Activated CD4-positive, CD25-positive, alpha-beta regulatory T cell treated with anti-CD3 and anti-CD28 coated beads, Interleukin-2, amount 50 U/mL, for 24 hours (primary cell): Measurements from ENCODE around the gene SLU7.
"Not testable (repeated sequence)": the region's sequence is repeated elsewhere in the genome, so short reads cannot be mapped to it uniquely, and the experiment has no call there.

Source experiments
- ATAC-seq, 2 donors: fragments of 150-1000 bp; cut with Tn5 transposase; one replicate each; pipeline ENCODE4 v1.10.0; 2021; ENCODE audit warnings: mild to moderate bottlenecking in 1 of 2, moderate library complexity in 1 of 2

SLU7 gene

GRCh38 chr5:160450164-160450932 lies 31.5 kb upstream of the SLU7 start:
- ATAC-seq: peak; percentile 41 to 67

DNA sequence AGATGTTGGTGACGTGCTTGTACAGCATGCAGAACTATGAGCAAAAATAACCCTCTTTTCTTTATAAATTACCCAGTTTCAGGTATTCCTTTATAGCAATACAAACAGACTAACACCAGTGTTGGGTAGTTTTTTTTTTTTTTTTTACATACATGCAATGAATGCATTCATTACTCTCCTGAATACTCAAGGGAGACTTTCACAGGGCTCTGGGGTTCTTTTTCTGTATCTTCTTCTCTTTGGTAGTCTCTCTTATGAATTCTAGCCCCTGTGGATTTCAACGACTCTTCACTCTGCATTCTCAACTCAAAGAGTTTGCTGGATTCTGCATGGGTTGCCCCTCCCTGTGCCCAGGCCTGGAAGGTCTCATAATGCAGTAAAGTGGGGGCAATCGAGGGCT lies 30.6 kb upstream of the SLU7 start:
- no peak for ATAC-seq

DNA sequence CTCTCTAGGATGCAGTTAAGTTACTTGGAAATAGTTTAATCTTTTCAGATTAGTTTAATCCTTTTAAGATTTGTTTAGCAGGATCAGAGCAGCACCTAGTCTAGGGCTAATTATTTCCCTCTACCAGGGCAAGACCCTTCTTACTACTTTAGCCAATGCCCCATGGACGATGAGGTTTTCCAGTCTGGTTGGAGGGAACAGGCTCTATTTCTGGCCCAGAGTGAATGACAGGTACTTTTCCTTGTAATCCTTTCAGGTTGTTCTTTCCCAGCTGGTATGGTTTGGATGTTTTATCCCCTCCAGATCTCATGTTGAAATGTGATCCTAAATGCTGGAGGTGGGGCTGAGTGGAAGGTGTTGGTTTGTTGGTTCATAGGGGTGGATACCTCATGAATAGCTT lies 30.0 kb upstream of the SLU7 start:
- ATAC-seq: no peak

DNA sequence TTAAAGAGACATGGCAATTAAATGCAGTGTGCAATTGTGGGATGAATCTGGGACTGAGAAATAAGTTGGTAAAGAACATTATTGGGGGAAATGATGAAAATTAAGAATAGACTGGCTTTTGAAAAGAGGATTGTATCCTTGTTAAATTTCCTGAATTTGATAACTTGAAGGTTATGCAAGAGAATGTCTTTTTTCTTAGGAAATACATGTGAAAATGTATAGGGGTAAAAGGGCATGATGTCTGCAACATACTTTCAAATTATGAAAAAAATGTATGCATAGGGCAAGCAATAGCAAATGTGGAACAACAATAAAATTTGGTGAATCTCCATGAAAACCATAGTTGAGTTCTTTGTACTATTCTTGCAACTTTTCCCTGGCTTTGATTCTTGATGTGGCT lies 26.9 kb upstream of the SLU7 start:
- ATAC-seq: no peak

DNA sequence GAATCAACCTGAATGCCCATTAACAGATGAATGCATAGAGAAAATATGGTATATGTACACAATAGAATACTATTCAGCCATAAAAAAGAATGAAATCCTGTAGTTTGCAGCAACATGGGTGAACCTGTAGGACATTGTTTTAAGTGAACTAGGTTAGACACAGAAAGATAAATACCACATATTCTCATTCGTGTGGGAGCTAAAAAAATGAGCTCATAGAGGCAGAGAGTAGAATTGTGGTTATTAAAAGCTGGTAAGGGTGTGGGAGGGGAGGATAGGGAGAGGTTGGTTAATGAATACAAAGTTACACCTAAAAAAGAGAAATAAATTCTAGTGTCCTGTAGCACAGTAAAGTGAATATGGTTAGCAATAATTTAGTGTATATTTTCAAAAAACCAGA lies 26.3 kb upstream of the SLU7 start:
- peak; percentile 48 to 49 for ATAC-seq

DNA sequence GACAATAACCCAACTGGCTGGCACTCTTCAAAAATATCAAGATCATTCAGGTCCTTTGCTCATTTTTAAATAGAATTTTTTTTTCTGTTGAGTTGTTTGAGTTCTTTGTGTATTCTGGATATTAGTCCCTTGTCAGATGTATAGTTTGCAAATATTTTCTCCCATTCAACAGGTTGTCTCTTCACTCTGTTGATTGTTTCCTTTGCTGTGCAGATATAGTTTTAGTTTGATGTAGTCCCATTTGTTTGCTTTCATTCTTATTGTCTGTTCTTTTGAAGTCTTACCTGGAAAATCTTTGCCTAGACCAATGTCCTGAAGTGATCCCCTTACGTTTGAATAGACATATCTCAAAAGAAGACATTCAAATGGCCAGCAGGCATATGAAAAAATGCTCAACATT lies 25.5 kb upstream of the SLU7 start:
- ATAC-seq: no peak

DNA sequence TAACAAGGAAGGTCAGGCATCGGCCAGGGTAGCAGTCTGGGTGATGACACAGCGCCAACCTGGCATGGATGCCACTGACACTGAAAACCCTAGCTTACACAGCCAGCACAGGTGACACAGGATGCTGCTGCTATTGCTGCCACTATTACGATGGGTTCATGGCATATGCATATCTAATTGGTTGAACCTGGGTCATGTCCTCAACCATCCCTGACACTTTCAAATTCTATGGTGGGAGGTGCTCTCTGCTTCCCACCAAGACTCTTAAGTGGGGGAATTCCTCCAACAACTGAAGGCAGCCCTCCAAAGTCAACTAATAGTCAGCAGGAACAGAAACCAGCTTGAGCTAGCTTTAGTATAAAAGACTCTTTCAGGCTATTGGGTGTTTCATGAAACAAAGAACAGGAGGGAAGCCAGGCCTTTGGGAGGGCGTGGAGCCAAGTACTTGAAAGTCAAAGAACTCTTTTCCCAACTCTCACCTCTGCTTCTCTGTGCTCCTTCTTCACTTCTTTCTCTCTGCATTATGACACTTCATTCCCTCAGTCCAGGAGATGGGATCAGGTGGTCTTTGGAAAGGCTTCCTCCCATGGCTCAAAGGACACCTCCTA lies 24.0 kb upstream of the SLU7 start:
- no peak for ATAC-seq

- ATAC-seq: no peak
These were observed 22.5 kb upstream of the SLU7 start for GRCh38 chr5:160441311-160441781.

GRCh38 chr5:160439205-160439600 lies 20.3 kb upstream of the SLU7 start:
- ATAC-seq: peak; percentile 75 to 80

GRCh38 chr5:160438316-160439204 lies 19.7 kb upstream of the SLU7 start:
- peak; percentile 60 to 71 for ATAC-seq

DNA sequence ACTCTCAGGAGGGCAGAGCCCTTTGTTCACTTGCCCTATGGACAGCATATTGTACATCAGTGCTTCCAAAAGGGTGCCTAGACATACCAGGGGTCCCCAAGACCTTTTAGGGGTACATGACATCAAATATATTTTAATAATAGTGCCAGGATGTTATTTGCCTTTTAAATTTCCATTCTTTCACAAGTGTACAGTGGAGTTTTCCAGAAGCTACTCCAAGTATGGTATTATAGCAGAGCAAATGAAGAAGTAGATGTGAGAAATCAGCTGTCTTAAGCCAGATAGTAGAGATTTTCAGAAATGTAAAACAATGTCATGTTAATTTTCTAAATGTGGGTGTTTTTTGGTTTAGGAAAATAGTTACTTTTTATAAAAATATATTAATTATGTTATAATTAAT lies 18.4 kb upstream of the SLU7 start:
- ATAC-seq: no peak

- not testable (repeated sequence) for ATAC-seq
These were observed 17.8 kb upstream of the SLU7 start for GRCh38 chr5:160436661-160437060.

DNA sequence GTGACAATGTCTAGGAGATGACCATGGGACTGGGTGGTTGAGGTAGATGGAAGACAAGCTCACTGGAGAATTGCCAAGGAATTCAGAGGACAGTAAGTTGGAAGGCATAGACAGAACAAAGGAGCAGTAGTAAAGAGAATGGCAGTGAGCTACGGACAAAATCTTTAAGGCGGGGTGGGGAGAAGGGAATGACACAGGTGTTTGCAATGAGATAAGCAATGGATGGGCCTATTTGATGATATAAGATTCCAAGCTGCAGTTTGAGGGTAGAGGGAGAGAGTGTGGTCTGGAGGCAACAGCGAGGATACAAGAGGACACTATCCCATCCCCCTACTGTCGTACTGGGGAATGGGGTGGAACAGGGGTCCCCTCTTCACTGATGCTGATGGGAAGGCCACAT lies 17.1 kb upstream of the SLU7 start:
- no peak for ATAC-seq

GRCh38 chr5:160435532-160435931 lies 16.7 kb upstream of the SLU7 start:
- no peak for ATAC-seq

DNA sequence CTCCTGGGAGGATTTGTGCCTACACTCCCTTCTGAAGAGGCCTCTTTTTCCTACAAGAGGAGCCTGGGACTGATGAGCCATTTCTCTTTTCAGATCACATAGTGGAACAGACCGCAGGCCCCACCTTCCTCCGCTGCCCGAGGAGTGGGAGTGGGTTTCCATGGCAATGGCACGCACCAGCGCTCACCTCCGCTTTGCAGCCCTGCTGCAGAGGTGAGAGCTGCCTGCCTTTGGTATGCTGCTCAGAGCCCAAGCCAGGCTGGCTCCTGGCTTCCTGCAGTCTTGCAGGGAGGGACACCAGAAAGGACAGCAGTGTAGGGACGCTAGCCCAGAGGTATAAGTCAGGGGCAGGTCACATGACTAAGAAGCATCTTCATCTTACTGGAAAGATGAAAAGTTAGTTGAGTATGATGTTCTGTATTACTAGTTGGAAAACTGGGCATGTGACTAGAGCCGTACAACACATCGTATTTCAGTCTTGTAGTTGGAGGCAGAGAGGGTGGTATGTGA lies 15.2 kb upstream of the SLU7 start:
- no peak for ATAC-seq

DNA sequence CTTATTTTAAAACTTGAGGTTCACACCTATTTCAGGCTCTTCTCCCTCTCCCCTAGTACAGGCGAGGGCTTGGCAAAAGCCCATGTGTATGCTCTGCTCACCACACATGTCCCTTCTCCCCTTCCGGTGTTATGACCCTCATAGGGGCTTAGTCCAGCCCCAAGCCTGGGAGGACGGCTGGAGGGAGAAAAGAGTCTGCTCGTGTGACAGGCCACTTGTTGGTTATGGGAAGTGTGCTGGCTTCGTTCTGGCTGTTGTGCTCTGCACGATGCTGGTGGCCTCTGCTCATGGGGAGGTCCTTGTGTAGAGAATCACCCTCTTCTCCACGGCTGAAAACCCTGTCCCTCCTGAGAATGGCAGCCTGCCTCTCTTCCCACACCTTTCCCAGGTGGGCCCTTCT lies 13.9 kb upstream of the SLU7 start:
- no peak for ATAC-seq

DNA sequence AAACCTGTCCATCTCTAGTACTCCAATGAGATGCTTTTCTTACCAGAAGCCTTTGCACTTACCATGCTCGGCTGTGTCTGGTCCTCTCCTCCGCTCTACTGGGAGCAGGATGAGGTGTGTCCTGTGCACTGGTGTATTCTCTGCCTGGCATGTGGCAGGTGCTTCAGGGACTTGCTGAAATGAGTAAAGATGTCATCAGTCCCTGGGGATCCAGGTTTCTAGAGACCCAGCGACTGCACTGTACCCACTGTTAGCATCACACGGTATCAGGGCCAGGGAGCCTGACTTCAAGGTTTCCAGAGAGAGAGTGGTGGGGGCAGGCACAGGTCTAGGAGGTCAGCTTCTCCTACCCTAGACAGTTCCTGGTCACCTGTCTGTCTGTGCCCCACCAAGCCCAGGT lies 13.3 kb upstream of the SLU7 start:
- no peak for ATAC-seq

- no peak for ATAC-seq
These were observed 8.7 kb upstream of the SLU7 start for GRCh38 chr5:160427607-160428006.

DNA sequence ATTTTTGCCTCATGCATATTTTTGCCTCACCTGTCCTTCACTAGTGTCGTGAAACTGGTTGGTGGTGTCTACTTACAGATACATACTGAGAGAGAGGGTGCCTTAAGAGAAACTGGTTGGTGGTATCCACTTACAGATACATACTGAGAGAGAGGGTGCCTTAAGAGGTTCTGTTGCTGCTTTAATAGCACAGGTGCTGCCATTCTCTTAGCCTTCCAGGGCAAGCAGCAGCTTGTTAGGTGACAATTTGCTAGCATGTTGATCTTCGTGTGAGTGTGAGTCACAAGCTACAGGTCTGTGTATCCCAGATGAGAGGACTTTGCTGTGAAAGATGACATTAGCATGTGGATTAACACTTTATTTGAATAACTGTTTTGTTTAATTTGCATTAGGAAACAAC lies 4.2 kb upstream of the SLU7 start:
- no peak for ATAC-seq

DNA sequence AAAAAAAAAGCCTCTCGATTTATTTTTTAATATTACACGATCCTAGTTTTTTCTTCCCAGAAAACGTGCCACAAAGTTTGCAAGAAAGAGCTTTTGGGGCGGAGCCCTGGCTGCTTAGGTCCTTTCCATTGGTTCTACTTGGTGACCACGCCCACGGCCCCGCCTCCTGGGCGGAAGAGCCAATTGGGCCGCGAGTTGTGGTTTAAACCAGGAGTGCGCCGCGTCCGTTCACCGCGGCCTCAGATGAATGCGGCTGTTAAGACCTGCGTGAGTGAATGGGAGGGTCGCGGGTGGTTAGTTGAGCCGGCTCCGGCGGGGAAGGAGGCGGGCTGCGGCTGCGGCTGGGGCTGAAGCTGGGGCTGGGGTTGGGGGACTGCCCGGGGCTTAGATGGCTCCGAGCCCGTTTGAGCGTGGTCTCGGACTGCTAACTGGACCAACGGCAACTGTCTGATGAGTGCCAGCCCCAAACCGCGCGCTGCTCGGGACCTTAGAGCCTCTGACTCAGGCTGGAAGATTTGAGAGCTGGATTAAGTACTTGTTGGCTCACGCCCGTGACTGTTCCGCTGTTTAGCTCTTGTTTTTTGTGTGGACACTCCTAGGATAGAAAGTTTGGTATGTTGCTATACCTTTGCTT lies 2.9 kb upstream of the SLU7 start, which contains the start of gene PTTG1:
PTTG1 (plus strand) TSS at position 231 of the 634 bp plus-strand sequence. CDS start 458 bp downstream, outside the sequence.
- ATAC-seq: peak; percentile 75 to 81

DNA sequence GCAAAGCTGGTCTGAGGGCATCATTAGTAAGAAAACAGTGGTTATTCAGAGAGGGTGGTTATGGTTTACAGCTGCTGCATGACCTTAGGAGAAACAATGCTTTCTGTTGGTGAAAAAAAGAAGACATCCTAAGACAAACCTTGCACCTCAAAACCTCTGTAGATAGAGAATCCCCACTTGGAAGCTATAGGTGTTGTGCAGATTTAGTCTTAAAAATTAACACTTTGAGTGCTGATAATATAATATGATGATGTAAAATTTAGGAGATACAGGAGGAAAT lies 1.4 kb upstream of the SLU7 start:
- ATAC-seq: no peak

GRCh38 chr5:160419458-160420330 lies 813 bp upstream of the SLU7 start:
- ATAC-seq: no peak
